Right ventricle myocardium inferior (tissue), 1 donor: ENCODE data around the gene CTSW. TPM values are rescaled to one million over a fixed set of nuclear protein-coding genes. Genes with fewer than 3 reads are reported as not detected.
A peak's percentile ranks its signal among the peaks of the same experiment; 100 is the strongest.
"Not testable (repeated sequence)": the region's sequence is repeated elsewhere in the genome, so short reads cannot be mapped to it uniquely, and the experiment has no call there.

Experiments used
- ATAC-seq: fragments of 200-7000 bp; cut with Tn5 transposase; one replicate; pipeline ENCODE4 v1.9.1; 2020; ENCODE audit warnings: mild to moderate bottlenecking, moderate library complexity
- DNase-seq: peaks from one replicate; pipeline ENCODE4 v3.0.0; 2021; ENCODE audit errors: missing footprints
- intact Hi-C: fragments of 100-400 bp; cut with DNase I; formaldehyde crosslinking; loops from one replicate; pipeline ENCODE4 v1.11.0; 2022
- long read RNA-seq: library from polyadenylated mRNA; unstranded; transcript quantifications from one replicate; pipeline ENCODE4 v2.0.0, GENCODE V29; 2021
- total RNA-seq: library from RNA; stranded (reverse); fragmentation: NEBNext Ultra II Directional; extraction: Animal tissue kit (Norgen Biotek cat#: 25700); gene quantifications from one replicate; pipeline ENCODE4 v1.2.1, GENCODE V29; 2021
- donor health status: DM: no; HTN: yes; CAD: no; lungs with severe emphysema.

Gene CTSW, protein sequence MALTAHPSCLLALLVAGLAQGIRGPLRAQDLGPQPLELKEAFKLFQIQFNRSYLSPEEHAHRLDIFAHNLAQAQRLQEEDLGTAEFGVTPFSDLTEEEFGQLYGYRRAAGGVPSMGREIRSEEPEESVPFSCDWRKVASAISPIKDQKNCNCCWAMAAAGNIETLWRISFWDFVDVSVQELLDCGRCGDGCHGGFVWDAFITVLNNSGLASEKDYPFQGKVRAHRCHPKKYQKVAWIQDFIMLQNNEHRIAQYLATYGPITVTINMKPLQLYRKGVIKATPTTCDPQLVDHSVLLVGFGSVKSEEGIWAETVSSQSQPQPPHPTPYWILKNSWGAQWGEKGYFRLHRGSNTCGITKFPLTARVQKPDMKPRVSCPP
- total RNA-seq = 1.1 TPM
- long read RNA-seq, partial matches to known transcripts = 0 of 1 reads
- long read RNA-seq, other reads (novel, unspliced or antisense) = 0 of 1 reads

DNA sequence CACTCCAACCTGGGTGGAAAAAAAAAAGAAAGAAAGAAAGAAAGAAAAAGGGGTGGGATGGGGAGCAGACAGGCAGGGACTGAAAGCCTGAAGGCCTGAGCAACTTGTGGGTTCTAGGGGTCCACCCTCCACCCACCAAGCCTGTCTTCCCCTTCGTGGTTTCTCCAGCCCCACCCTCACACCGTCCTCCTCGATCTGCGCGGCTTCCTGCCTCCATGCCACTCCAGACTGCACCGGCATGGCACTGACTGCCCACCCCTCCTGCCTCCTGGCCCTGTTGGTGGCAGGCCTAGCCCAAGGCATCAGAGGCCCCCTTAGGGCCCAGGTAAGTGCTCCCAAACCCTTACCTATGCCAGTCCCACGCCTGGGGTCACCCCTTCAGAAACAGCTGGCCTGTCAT lies at the start of gene CTSW:
Gene CTSW (plus strand): TSS at position 221 of the 400 bp plus-strand sequence. CDS start 18 bp downstream, at position 239.
- ATAC-seq (no peak), DNase-seq (peak; percentile 62)
- intact Hi-C loops = no loop called here

DNA sequence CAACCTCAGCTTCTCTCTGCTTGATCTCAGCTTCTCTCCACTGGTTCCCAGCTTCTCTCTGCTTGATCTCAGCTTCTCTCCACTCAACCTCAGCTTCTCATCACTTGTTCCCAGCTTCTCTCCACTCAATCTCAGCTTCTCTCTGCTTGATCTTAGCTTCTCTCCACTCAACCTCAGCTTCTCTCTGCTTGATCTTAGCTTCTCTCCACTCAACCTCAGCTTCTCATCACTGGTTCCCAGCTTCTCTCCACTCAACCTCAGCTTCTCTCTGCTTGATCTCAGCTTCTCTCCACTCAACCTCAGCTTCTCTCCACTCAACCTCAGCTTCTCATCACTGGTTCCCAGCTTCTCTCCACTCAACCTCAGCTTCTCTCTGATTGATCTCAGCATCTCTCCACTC lies 47.4 kb upstream of the CTSW start:
- DNase-seq, intact Hi-C loops, ATAC-seq: not testable (repeated sequence)

DNA sequence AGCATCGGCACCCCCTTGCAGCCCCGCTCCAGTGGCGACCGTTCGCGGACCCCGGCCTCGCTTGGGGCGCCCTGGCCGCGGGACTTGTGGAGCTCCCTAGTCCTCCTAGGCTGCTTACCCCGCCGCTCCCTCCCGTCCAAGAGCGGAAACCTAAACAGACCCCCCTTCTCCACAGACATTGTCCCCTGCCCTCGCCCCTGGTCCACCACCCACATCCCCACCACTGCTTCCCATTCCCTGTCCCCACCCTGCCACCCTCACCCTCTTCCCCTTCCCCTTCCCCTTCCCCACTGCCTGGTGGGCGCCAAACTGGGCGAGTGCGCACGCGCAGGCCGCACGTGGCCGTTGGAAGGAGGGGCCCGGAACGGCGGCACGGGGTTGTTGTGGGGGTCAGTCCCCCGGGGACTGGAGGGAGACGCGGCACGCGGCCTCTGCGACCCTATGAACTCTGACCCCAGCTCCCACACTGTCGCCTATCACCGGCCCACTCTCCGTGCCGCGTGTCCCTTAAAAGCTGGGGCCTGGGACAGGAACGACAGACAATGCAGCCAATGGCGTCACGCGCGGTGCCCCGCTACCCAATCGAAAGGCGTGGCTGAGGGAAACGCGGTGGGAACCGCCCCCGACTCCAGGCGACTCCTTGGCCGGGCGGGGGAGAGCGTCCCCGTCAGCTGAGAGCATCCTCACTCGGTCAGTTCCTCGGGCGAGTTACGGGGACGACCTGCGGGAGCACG lies 46.2 kb upstream of the CTSW start, which contains the start of gene SNX32:
Gene SNX32 (plus strand): TSS at position 667 of the 734 bp plus-strand sequence. CDS start 103 bp downstream, outside the sequence.
- intact Hi-C loops = no loop called here
- ATAC-seq = peak; percentile 100
- peak; percentile 96 for DNase-seq

DNA sequence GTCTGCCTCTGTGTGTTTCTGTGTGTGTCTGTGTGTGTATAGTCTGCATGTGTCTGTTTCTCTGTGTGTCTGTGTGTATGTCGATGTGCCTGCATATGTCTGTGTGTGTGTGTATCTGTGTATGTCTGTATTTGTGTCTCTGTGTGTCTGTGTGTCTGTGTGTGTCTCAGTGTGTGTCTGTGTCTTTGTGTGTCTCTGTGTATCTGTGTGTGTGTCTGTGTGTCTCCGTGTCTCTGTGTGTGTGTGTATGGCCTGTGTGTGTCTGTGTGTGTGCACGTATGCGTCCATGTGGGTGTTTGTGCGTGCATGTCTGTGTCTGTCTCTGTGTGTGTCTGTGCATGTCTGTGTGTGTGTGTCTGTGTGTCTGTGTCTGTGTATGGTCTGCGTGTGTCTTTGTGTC lies 45.4 kb upstream of the CTSW start:
- intact Hi-C loops = no loop called here
- ATAC-seq = no peak
- no peak for DNase-seq

DNA sequence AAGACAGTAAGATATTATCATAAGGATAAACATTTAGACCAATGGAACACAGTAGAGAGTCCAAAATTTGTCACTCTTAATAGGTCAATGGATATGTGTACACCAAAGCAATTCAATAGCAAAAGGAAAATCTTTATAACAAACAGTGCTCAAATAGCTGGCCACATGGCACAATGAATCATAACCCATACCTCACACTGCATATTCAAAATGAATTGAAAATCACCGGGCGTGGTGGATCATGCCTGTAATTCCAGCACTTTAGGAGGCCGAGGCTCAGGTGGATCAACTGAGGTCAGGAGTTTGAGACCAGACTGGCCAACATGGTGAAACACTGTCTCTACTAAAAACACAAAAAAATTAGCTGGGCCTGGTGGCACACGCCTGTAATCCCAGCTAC lies 37.5 kb upstream of the CTSW start:
- DNase-seq (no peak), ATAC-seq (no peak)
- intact Hi-C loops = no loop called here

DNA sequence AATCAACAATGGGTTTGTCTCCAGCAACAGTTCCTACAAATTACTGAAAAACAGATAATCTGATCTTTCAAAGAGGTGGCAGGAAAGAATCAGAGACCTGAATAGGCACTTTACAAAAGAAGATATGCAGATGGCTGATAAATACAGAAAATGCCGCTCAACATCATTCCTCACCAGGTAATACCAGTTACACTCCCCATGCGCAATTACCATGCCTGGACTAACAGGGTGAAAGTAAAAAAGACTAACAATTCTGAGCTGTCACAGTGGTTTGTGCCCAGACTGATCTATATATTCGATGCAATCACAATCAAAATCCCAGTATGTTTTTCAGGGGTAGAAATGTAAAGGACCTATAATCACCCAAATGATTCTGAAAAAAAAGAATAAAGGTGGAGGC lies 35.8 kb upstream of the CTSW start:
- intact Hi-C loops = no loop called here
- ATAC-seq = no peak
- DNase-seq = no peak

DNA sequence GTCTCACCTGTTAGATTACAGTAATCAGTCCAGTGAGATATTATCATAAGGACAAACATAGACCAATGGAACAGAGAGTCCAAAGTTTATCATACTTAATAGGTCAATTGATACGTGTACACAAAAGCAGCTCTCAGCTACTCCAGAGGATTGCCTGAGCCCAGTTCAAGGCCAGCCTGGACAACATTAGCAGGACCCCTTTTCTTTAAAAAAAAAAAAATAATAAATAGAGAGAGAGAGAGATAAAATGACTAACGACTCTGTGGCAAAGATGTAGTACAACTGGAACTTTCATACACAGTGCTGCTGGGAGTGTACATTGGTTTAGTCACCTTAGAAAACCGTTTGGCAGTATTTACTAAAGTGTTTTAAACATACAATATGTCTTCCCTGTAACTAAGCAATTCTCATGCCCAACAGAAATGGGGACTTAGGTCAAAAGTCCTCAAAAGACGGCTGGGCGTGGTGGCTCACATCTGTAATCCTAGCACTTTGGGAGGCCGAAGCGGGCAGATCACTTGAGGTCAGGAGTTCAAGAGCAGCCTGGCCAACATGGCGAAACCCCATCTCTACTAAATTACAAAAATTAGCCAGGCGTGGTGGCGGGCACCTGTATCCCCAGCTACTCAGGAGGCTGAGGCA lies 35.3 kb upstream of the CTSW start:
- intact Hi-C loops = no loop called here
- no peak for DNase-seq
- no peak for ATAC-seq

DNA sequence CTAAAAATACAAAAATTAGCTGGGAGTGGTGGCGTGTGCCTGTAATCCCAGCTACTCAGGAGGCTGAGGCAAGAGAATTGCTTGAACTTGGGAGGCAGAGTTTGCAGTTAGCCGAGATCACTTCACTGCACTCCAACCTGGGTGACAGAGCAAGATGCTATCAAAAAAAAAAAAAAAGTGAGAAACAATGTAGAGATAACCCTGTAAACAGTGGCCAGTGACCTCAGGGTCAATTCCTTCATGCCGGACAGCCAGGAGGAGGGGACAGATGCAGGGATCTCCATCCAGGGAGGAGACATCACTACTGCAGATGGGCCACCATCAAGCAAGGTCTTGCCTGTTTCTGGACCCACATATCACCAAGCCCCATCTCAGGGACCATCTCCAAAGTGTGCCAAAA lies 31.9 kb upstream of the CTSW start:
- intact Hi-C loops = no loop called here
- ATAC-seq (no peak), DNase-seq (no peak)

DNA sequence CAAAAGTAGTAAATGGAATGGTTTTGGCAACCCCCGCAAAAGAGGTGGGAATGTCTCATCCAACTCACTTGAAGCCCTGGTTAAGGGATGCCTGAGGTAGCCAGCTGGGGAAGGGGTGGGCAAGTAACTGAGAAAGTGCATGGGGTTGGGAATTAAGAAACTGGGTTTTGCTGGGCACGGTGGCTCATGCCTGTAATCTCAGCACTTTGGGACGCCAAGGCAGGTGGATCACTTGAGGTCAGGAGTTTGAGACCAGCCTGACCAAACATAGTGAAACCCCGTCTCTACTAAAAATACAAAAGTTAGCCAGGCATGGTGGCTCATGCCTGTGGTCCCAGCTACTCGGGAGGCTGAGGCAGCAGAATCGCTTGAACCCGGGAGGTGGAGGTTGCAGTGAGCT lies 30.9 kb upstream of the CTSW start:
- intact Hi-C loops, ATAC-seq, DNase-seq: not testable (repeated sequence)

DNA sequence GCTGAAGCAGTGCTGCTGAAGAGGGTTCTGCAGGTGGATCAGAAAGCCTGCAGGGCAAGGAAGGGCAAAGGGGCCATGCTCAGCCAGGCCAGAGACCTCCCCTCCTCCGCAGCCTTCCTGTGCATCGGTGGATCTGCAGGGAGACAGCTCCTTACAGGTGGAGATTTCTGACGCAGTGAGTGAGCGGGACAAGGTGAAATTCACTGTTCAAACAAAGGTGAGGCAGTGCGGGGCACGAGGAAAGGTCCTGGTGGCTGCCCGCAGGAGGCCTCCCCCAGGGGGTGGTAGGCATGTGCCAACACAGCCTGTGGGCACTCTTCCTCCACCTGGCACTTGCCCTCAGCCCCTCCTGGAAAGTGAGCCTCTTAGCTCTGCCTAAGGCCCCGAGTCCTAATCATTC lies 30.3 kb upstream of the CTSW start:
- ATAC-seq (no peak), DNase-seq (peak; percentile 58)
- intact Hi-C loops = no loop called here

DNA sequence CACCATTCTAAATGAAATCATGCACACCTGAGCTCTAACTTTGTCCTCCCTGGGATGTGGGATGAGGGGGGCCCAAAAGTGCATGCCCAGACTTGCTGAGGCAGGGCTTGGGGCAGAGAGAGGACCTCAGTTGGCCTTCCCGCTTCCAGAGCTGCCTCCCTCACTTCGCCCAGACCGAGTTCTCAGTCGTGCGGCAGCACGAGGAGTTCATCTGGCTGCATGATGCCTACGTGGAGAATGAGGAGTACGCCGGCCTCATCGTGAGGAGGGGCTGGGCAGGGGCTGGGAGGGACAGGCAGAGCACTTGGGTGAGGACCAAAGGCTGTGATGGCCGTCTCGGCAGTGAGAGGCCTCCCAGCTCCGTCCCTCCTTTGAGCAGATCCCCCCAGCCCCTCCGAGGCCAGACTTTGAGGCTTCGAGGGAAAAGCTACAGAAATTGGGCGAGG lies 29.8 kb upstream of the CTSW start:
- ATAC-seq (no peak), DNase-seq (peak; percentile 68)
- intact Hi-C loops = loop anchor here (10.0 kb wide), 1 partner anchor 115 kb away; the partner anchor contains the start of gene SART1

DNA sequence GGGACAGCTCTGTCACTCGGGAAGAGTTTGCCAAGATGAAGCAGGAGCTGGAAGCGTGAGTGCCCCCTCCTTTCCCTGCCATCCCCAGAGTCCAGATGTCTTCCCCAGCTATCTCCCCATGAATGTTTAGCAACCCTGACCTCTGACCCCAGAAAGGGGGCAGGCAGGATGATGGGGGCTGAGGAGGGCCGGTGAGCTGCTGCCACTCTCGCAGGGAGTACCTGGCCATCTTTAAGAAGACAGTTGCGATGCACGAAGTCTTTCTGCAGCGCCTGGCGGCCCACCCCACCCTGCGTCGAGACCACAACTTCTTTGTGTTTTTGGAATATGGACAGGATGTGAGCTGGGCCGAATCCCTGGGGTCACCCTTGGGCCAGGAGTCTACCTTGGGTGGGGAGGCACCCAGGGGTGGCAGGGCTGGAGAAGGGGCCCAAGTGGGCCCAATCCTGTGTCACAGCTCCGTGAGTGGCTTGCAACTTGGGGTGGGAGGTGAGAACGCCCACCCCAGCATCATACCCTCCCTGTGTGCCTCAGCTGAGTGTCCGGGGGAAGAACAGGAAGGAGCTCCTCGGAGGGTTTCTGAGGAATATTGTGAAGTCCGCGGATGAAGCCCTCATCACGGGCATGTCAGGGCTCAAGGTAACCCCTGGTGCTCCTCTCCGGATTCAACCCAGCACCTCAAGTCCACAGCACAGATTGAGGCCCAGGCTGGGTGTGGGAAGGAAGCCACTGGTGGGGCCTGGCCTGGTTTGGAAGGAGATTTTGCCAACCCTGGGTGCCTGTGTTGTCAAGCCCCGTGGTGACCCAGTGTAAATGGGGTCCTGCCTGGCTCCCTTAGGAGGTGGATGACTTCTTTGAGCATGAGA lies 29.2 kb upstream of the CTSW start:
- ATAC-seq = no peak
- DNase-seq = peak; percentile 57
- intact Hi-C loops = loop anchor here (10.0 kb wide), 1 partner anchor 114 kb away; the partner anchor contains the start of gene SART1

DNA sequence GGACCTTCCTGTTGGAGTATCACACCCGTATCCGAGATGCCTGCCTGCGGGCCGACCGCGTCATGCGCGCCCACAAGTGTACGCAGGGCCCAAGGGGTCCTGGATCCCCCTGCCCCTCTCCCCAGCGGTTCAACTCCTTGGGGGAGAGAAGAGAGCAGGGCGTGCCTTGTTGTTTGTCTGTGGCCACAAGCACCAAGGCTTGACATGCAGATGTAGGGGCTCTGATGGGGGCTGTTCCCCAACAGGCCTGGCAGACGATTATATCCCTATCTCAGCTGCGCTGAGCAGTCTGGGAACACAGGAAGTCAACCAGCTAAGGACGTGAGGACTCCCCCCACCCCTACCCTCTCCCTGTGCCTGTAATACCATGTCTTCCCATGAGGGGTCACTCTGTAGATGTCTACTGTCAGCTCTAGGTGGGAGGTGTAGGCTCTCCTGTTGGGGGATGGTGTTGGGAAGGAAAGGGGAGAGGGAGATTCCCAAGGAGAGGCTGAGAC lies 28.5 kb upstream of the CTSW start:
- intact Hi-C loops = loop anchor here (10.0 kb wide), 1 partner anchor 114 kb away; the partner anchor contains the start of gene SART1
- DNase-seq = peak; percentile 58
- no peak for ATAC-seq

DNA sequence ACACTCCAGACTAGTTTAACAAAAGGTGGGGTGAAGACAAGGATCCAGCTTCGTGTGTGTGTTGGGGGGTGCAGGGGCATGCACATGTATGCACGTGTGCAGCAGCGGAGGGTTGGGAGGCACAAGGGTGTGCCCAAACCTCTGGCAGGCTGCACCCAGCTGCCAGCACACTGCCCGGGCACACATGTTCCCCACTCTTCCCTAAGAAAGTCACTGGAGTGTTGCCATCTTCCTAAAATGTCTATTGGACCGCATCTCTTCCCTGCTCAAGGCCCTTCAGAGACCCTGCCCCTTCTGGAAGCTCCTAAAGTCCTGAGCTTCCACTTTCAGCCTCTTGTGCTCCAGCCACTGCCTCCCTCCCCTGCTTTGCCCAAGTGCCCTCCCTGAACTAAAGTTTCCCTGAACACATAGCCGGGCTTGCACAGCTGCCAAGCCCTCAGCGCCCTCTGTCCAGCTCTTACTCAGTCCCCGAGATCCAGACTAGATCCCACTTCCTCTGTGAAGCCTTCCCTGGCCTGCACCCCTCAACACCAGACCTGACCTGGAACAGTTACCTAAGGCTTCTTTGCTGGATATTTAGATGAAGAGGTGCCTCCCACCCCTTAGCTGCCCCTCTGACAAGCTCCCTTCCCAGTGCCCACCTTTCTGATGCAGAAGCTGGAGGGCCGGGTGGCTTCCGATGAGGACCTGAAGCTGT lies 27.7 kb upstream of the CTSW start:
- DNase-seq (no peak), ATAC-seq (no peak)
- intact Hi-C loops = loop anchor here (10.0 kb wide), 1 partner anchor 113 kb away; the partner anchor contains the start of gene SART1

DNA sequence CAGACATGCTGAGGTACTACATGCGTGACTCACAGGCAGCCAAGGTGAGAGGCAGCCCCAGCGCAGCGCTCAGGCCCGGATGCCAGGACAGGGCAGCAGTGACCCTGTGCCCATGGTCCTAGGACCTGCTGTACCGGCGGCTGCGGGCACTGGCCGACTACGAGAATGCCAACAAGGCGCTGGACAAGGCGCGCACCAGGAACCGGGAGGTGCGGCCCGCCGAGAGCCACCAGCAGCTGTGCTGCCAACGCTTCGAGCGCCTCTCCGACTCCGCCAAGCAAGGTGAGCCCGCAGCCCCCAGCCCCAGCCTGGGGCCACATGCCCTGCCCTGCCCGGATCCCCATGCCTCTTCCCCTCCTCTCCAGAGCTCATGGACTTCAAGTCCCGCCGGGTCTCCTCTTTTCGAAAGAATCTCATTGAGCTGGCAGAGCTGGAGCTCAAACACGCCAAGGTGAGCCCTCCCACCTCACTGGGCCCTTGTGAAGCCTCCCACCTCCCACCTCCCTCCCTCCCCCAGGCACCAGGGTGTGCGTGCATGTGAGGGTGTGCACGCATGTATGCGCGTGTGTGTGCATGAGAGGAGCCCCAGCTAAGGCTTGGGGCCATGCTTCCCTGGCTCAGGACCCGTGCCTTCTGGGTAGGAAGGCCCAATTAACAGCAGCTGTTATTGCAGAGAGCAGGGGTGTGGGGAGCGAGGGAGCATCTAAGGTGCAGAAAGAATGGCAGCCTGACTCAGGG lies 27.0 kb upstream of the CTSW start:
- intact Hi-C loops = loop anchor here (10.0 kb wide), 1 partner anchor 112 kb away; the partner anchor contains the start of gene SART1
- ATAC-seq (no peak), DNase-seq (peak; percentile 70)

DNA sequence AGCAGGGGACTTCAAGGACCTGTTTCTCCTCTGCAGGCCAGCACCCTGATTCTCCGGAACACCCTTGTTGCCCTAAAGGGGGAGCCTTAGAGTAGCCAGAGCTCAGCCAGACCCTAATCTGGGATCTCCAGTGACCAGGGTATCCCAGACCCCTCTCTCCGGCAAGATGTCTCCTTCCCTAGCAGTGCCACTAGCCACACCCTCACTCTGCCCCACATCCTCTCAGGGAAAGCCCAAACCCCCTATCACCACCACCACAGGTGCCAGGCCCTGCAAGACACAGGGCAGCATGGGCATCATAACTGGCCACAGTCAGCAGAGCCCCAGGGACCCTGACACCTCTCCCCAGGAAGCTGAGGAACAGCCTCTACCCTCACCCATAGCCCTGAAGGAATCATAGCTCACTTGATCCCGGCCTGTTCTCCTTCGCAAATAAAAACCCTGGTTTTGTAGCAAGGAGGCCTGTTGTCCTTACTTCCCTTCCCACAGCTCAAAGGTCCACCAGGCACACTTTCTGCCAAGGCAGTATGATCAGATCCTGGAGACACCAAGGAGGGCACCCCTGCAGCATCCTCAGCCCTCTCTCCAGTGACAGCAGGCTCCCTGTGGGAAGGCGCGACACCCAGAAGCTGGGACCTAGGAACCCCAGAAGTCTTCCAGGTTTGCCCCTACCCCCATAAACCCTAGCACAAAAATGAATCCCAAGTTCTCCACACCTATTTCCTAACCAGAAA lies 26.2 kb upstream of the CTSW start:
- intact Hi-C loops = loop anchor here (10.0 kb wide), 1 partner anchor 111 kb away; the partner anchor contains the start of gene SART1
- no peak for ATAC-seq

More for the DNA sequence above, 26.2 kb upstream of the CTSW start:
- peak; percentile 39 for DNase-seq
